ENCODE measurements around the gene RPS6KL1.

The RPS6KL1 gene

GRCh38 chr14:74856366-74856765 lies 66.7 kb downstream of the RPS6KL1 start:
- DNase-seq (ENCODE audit: low spot score): no peak

DNA sequence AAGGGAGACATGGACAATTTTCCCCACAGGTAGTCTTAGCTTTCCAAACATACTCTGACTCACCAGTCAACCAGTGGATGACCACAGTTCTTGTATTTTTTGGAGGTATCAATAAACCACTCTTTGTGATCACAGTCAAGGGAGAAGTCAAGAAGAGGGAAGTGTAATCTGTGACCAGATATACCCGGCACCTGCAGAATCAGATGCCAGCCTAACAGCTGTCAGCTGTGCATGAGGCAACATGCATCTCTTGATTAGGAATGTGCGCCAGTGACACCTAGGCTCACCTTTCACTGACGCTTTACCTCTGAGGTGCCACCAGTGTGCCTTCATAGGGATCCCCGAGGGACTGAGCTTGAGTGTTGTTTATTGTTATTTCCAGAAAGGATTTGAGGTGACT lies 67.1 kb downstream of the RPS6KL1 start:
- DNase-seq (ENCODE audit: low spot score): no peak

- DNase-seq (ENCODE audit: low spot score): no peak
Observed at GRCh38 chr14:74855021-74855420, 68.0 kb downstream of the RPS6KL1 start.
